HEK293 (cell line): ENCODE measurements around the gene ALDH4A1.

Experiments used
- CTCF ChIA-PET: fragments of 350-600 bp; formaldehyde crosslinking; extraction: SDS; loops from one replicate; lab custom pipeline; 2021; ENCODE audit warnings: antibody characterized with exemption; lab: Yijun Ruan, JAX
- POLR2A ChIA-PET: fragments of 300-600 bp; formaldehyde crosslinking; extraction: SDS; loops from one replicate; lab custom pipeline; 2020; ENCODE audit warnings: antibody characterized with exemption, inconsistent platforms; lab: Yijun Ruan, JAX
- H3K27ac ChIP-seq: fragments of 200-500 bp; sonication (Bioruptor generic); 2 replicates; pipeline ENCODE4 v1.5.1; 2014; ENCODE audit warnings: low read depth, low read length, control low read depth, inconsistent platforms; ENCODE audit errors: extremely low read depth
- H3K36me3 ChIP-seq, 2 experiments: fragments of 200-500 bp in 1 of 2; sonication (Bioruptor generic) in 1 of 2; 1 replicate in 1 of 2; 2 replicates in 1 of 2; pipeline ENCODE4 v1.5.1; 2014 to 2017; ENCODE audit warnings: inconsistent platforms in 2 of 2, low read length in 2 of 2; ENCODE audit not compliant: control insufficient read depth in 2 of 2, insufficient read depth in 1 of 2
- H3K4me1 ChIP-seq: fragments of 200-500 bp; sonication (Bioruptor generic); 2 replicates; pipeline ENCODE4 v1.5.1; 2014; ENCODE audit warnings: mild to moderate bottlenecking, low read length, inconsistent platforms; ENCODE audit not compliant: control insufficient read depth, insufficient read depth
- H3K4me3 ChIP-seq: 2 replicates; pipeline ENCODE4 v1.5.1; 2011; ENCODE audit warnings: low read depth, mild to moderate bottlenecking, control low read depth, low read length, moderate library complexity
- H3K9me3 ChIP-seq: fragments of 200-500 bp; sonication (Bioruptor generic); 2 replicates; pipeline ENCODE4 v1.5.1; 2014; ENCODE audit warnings: low read depth, low read length, inconsistent platforms; ENCODE audit not compliant: control insufficient read depth, insufficient read depth
- BCL11A ChIP-seq: fragments of 450-650 bp; formaldehyde crosslinking; IDR thresholded peaks from 2 replicates; pipeline ENCODE4 v1.5.1; 2016; ENCODE audit warnings: low read depth, missing biosample characterization, missing genetic modification characterization
- GFI1B ChIP-seq: fragments of 450-650 bp; formaldehyde crosslinking; IDR thresholded peaks from 2 replicates; pipeline ENCODE4 v1.5.1; 2016; ENCODE audit warnings: missing biosample characterization, missing genetic modification characterization
- GLI2 ChIP-seq: fragments of 450-650 bp; formaldehyde crosslinking; IDR thresholded peaks from 2 replicates; pipeline ENCODE4; 2017; ENCODE audit warnings: missing biosample characterization, missing genetic modification characterization, low read depth, borderline replicate concordance
- GLIS2 ChIP-seq: fragments of 450-650 bp; formaldehyde crosslinking; IDR thresholded peaks from 2 replicates; pipeline ENCODE4 v1.5.1; 2016; ENCODE audit warnings: missing biosample characterization, missing genetic modification characterization
- IKZF3 ChIP-seq: fragments of 450-650 bp; IDR thresholded peaks from 2 replicates; pipeline ENCODE4 v1.5.0; 2018; ENCODE audit warnings: missing biosample characterization, mild to moderate bottlenecking, missing genetic modification characterization, moderate library complexity
- KLF10 ChIP-seq: fragments of 450-650 bp; IDR thresholded peaks from 2 replicates; pipeline ENCODE4 v1.5.1; 2018; ENCODE audit warnings: missing biosample characterization, mild to moderate bottlenecking, missing genetic modification characterization
- KLF16 ChIP-seq: fragments of 450-650 bp; formaldehyde crosslinking; IDR thresholded peaks from 2 replicates; pipeline ENCODE4 v1.5.1; 2017; ENCODE audit warnings: missing biosample characterization, missing genetic modification characterization
- KLF9 ChIP-seq: fragments of 450-650 bp; formaldehyde crosslinking; IDR thresholded peaks from 2 replicates; pipeline ENCODE4 v1.5.1; 2016; ENCODE audit warnings: missing biosample characterization, missing genetic modification characterization, low read depth
- MYNN ChIP-seq: fragments of 450-650 bp; formaldehyde crosslinking; IDR thresholded peaks from 2 replicates; pipeline ENCODE4 v1.5.1; 2016; ENCODE audit warnings: missing biosample characterization, missing genetic modification characterization, borderline replicate concordance
- OSR2 ChIP-seq: fragments of 450-650 bp; formaldehyde crosslinking; IDR thresholded peaks from 2 replicates; pipeline ENCODE4 v1.5.1; 2016; ENCODE audit warnings: missing biosample characterization, missing genetic modification characterization
- PRDM10 ChIP-seq: fragments of 450-650 bp; formaldehyde crosslinking; IDR thresholded peaks from 2 replicates; pipeline ENCODE4 v1.5.1; 2016; ENCODE audit warnings: missing biosample characterization, missing genetic modification characterization
- PRDM4 ChIP-seq: fragments of 450-650 bp; formaldehyde crosslinking; IDR thresholded peaks from 2 replicates; pipeline ENCODE4 v1.5.1; 2017; ENCODE audit warnings: missing biosample characterization, missing genetic modification characterization
- SP2 ChIP-seq: fragments of 450-650 bp; formaldehyde crosslinking; IDR thresholded peaks from 2 replicates; pipeline ENCODE4 v1.5.1; 2016; ENCODE audit warnings: missing biosample characterization, missing genetic modification characterization
- TCF7L2 ChIP-seq: IDR thresholded peaks from 2 replicates; pipeline ENCODE4 v1.6.1; 2011; ENCODE audit warnings: low read depth, mild to moderate bottlenecking, inconsistent platforms, low read length, moderate library complexity, borderline replicate concordance
- TRIM28 ChIP-seq: IDR thresholded peaks from 2 replicates; pipeline ENCODE4 v1.6.1; 2011; ENCODE audit warnings: low read length, control low read depth, borderline replicate concordance
- ZBTB20 ChIP-seq: fragments of 450-650 bp; formaldehyde crosslinking; IDR thresholded peaks from 2 replicates; pipeline ENCODE4 v1.5.1; 2016; ENCODE audit warnings: missing biosample characterization, missing genetic modification characterization
- ZNF132 ChIP-seq: fragments of 450-650 bp; formaldehyde crosslinking; IDR thresholded peaks from 2 replicates; pipeline ENCODE4 v1.5.1; 2017; ENCODE audit warnings: missing biosample characterization, missing genetic modification characterization, borderline replicate concordance
- ZNF157 ChIP-seq: fragments of 450-650 bp; formaldehyde crosslinking; IDR thresholded peaks from 2 replicates; pipeline ENCODE4 v1.5.1; 2016; ENCODE audit warnings: missing biosample characterization, missing genetic modification characterization
- ZNF18 ChIP-seq: fragments of 450-650 bp; formaldehyde crosslinking; IDR thresholded peaks from 2 replicates; pipeline ENCODE4 v1.5.1; 2016; ENCODE audit warnings: missing biosample characterization, missing genetic modification characterization
- ZNF560 ChIP-seq: fragments of 450-650 bp; formaldehyde crosslinking; IDR thresholded peaks from 2 replicates; pipeline ENCODE4 v1.5.1; 2017; ENCODE audit warnings: missing biosample characterization, missing genetic modification characterization, borderline replicate concordance
- ZNF571 ChIP-seq: fragments of 450-650 bp; formaldehyde crosslinking; IDR thresholded peaks from 2 replicates; pipeline ENCODE4 v1.5.0; 2017; ENCODE audit warnings: missing biosample characterization, missing genetic modification characterization
- ZNF626 ChIP-seq: fragments of 450-650 bp; sonication (Bioruptor Pico); formaldehyde crosslinking; IDR thresholded peaks from 2 replicates; pipeline ENCODE4 v1.5.1; 2018; ENCODE audit warnings: missing biosample characterization, missing genetic modification characterization, inconsistent platforms
- ZNF660 ChIP-seq: fragments of 450-650 bp; IDR thresholded peaks from 2 replicates; pipeline ENCODE4 v1.5.1; 2018; ENCODE audit warnings: missing biosample characterization, mild to moderate bottlenecking, missing genetic modification characterization
- ZNF664 ChIP-seq: fragments of 450-650 bp; formaldehyde crosslinking; IDR thresholded peaks from 2 replicates; pipeline ENCODE4 v1.5.1; 2016; ENCODE audit warnings: missing biosample characterization, missing genetic modification characterization
- ZNF777 ChIP-seq: fragments of 450-650 bp; formaldehyde crosslinking; IDR thresholded peaks from 2 replicates; pipeline ENCODE4 v1.5.1; 2017; ENCODE audit warnings: missing biosample characterization, missing genetic modification characterization, borderline replicate concordance
- ZNF837 ChIP-seq: fragments of 450-650 bp; formaldehyde crosslinking; IDR thresholded peaks from 2 replicates; pipeline ENCODE4 v1.5.1; 2016; ENCODE audit warnings: missing biosample characterization, missing genetic modification characterization

The ALDH4A1 gene

GRCh38 chr1:18865176-18865575 is 37.2 kb downstream of the ALDH4A1 start (continued):
- TF ChIP-seq ZBTB20 (tag by site-specific recombination) (no peak), TRIM28 (no peak)

- ChIA-PET CTCF (interaction anchor here (1.8 to 1.9 kb wide), 2 partner anchors 12 to 264 kb away, joined by 4 to 7 read pairs; no protein-coding TSS in a partner anchor), POLR2A (no interaction called here)
- no peaks in the 10 kb centered on the region for H3K4me1 ChIP-seq
- no peaks in the 10 kb centered on the region for H3K9me3 ChIP-seq
- H3K36me3 ChIP-seq = no peaks in the 10 kb centered on the region
- no peak overlapping the region for H3K4me3 ChIP-seq
- TF ChIP-seq KLF16 (tag by site-specific recombination) (no peak), ZNF837 (tag by site-specific recombination) (no peak), PRDM10 (no peak), ZNF157 (tag by site-specific recombination) (no peak), BCL11A (tag by site-specific recombination) (no peak), ZNF664 (tag by site-specific recombination) (no peak), GLIS2 (tag by site-specific recombination) (no peak), PRDM4 (no peak), KLF10 (tag by site-specific recombination) (no peak), OSR2 (tag by site-specific recombination) (no peak), MYNN (tag by site-specific recombination) (no peak), ZNF626 (tag by site-specific recombination) (no peak), TCF7L2 (no peak)
- TF ChIP-seq, all 188 proteins: peak for 0
- no peak overlapping the region for H3K27ac ChIP-seq
These were observed 40.8 kb downstream of the ALDH4A1 start for GRCh38 chr1:18861590-18861989.

- Histone ChIP-seq H3K9me3 (no peaks in the 10 kb centered on the region), H3K27ac (no peak overlapping the region), H3K4me1 (no peaks in the 10 kb centered on the region), H3K36me3 (no peaks in the 10 kb centered on the region), H3K4me3 (no peak overlapping the region)
- CTCF ChIA-PET = interaction anchor here (0.6 to 1.9 kb wide), 4 partner anchors 8 to 555 kb away, joined by 3 to 7 read pairs (median 4); no protein-coding TSS in a partner anchor
- POLR2A ChIA-PET = no interaction called here
- TF ChIP-seq GLIS2 (tag by site-specific recombination) (no peak), KLF9 (tag by site-specific recombination) (no peak), ZNF777 (tag by site-specific recombination) (no peak), ZNF18 (tag by site-specific recombination) (no peak), ZNF132 (no peak), ZNF664 (tag by site-specific recombination) (no peak), ZNF560 (tag by site-specific recombination) (no peak), ZNF571 (tag by site-specific recombination) (no peak), IKZF3 (tag by site-specific recombination) (no peak), SP2 (tag by site-specific recombination) (no peak), ZNF660 (no peak), GFI1B (tag by site-specific recombination) (no peak), GLI2 (tag by site-specific recombination) (no peak)
These were observed 41.3 kb downstream of the ALDH4A1 start for GRCh38 chr1:18861082-18861481.
